Activated T-helper 2 cell treated with anti-CD3 and anti-CD28 coated beads, Interferon-gamma antibody, Interleukin-2, Interleukin-4, amounts not matched to agents 10 μg/mL and 5 μg/mL and 100 μg/mL, durations not matched to agents 14 hours and 24 hours and 36 hours (primary cell): ENCODE measurements around the gene GDF2. TPM values are rescaled to one million over a fixed set of nuclear protein-coding genes. Genes with fewer than 3 reads are reported as not detected.

Experiments
- DNase-seq: peaks from one replicate; pipeline ENCODE4 v3.0.0; 2021; ENCODE audit warnings: low spot score
- H3K27ac Mint-ChIP-seq: one replicate; pipeline ENCODE4 v1.8.0; 2021; ENCODE audit warnings: mixed read lengths
- H3K27me3 Mint-ChIP-seq: one replicate; pipeline ENCODE4 v1.8.0; 2021; ENCODE audit warnings: low read depth, mixed read lengths
- H3K36me3 Mint-ChIP-seq: one replicate; pipeline ENCODE4 v1.8.0; 2021; ENCODE audit warnings: low read depth, mixed read lengths
- H3K4me1 Mint-ChIP-seq: one replicate; pipeline ENCODE4 v1.8.0; 2021; ENCODE audit warnings: low read depth, mixed read lengths
- H3K4me3 Mint-ChIP-seq: one replicate; pipeline ENCODE4 v1.8.0; 2021; ENCODE audit warnings: low read depth, mild to moderate bottlenecking, moderate library complexity, mixed read lengths
- H3K9me3 Mint-ChIP-seq: one replicate; pipeline ENCODE4 v1.8.0; 2021; ENCODE audit warnings: mixed read lengths
- intact Hi-C: fragments of 100-400 bp; cut with micrococcal nuclease; formaldehyde crosslinking; loops from one replicate; pipeline ENCODE4 v1.15.1; 2023
- total RNA-seq: library from RNA; stranded (reverse); gene quantifications from 2 replicates; pipeline ENCODE4 v1.2.3, GENCODE V29; 2022

GDF2 gene
- total RNA-seq, 1 donor from 2014 or later, result not detected

GRCh38 chr10:47309408-47310089 lies 12.7 kb upstream of the GDF2 start:
- DNase-seq, result no peak
- no peak overlapping the region for H3K4me3 Mint-ChIP-seq
- H3K4me1 Mint-ChIP-seq, result peaks cover 17% of the 10 kb centered on the region
- H3K27me3 Mint-ChIP-seq, result peaks cover 2% of the 10 kb centered on the region
- no peaks in the 10 kb centered on the region for H3K9me3 Mint-ChIP-seq
- intact Hi-C loops, result loop anchor here (5.0 to 10.0 kb wide), 2 partner anchors 47 to 125 kb away; no protein-coding TSS in a partner anchor
- no peak overlapping the region for H3K27ac Mint-ChIP-seq
- H3K36me3 Mint-ChIP-seq, result no peaks in the 10 kb centered on the region

GRCh38 chr10:47310090-47310505 lies 12.2 kb upstream of the GDF2 start:
- peaks cover 17% of the 10 kb centered on the region for H3K4me1 Mint-ChIP-seq
- no peak overlapping the region for H3K27ac Mint-ChIP-seq
- no peak overlapping the region for H3K4me3 Mint-ChIP-seq
- no peaks in the 10 kb centered on the region for H3K36me3 Mint-ChIP-seq
- no peak for DNase-seq
- no peaks in the 10 kb centered on the region for H3K9me3 Mint-ChIP-seq
- no peaks in the 10 kb centered on the region for H3K27me3 Mint-ChIP-seq
- intact Hi-C loops, result loop anchor here (5.0 to 10.0 kb wide), 2 partner anchors 48 to 125 kb away; no protein-coding TSS in a partner anchor

GRCh38 chr10:47311193-47311931 lies 10.9 kb upstream of the GDF2 start:
- intact Hi-C loops, result loop anchor here (5.0 to 10.0 kb wide), 2 partner anchors 49 to 127 kb away; no protein-coding TSS in a partner anchor
- H3K9me3 Mint-ChIP-seq, result no peaks in the 10 kb centered on the region
- H3K4me3 Mint-ChIP-seq, result no peak overlapping the region
- no peaks in the 10 kb centered on the region for H3K27me3 Mint-ChIP-seq
- H3K27ac Mint-ChIP-seq, result no peak overlapping the region
- peaks cover 17% of the 10 kb centered on the region for H3K4me1 Mint-ChIP-seq
- no peaks in the 10 kb centered on the region for H3K36me3 Mint-ChIP-seq
- DNase-seq, result peak; percentile 54

- Mint-ChIP-seq H3K4me3 (no peak overlapping the region), H3K9me3 (no peaks in the 10 kb centered on the region), H3K36me3 (no peaks in the 10 kb centered on the region), H3K27ac (peak overlapping the region; percentile 33), H3K4me1 (peaks cover 16% of the 10 kb centered on the region), H3K27me3 (no peaks in the 10 kb centered on the region)
- DNase-seq, result peak; percentile 74
- intact Hi-C loops, result loop anchor here (1.0 to 10.0 kb wide), 4 partner anchors 50 to 288 kb away; no protein-coding TSS in a partner anchor
These were observed 10.2 kb upstream of the GDF2 start for GRCh38 chr10:47311932-47312662.

- Mint-ChIP-seq H3K27me3 (no peaks in the 10 kb centered on the region), H3K4me1 (peaks cover 16% of the 10 kb centered on the region), H3K9me3 (no peaks in the 10 kb centered on the region), H3K27ac (no peak overlapping the region), H3K4me3 (no peak overlapping the region), H3K36me3 (no peaks in the 10 kb centered on the region)
- DNase-seq, result no peak
- intact Hi-C loops, result loop anchor here (1.0 to 10.0 kb wide), 4 partner anchors 50 to 288 kb away; no protein-coding TSS in a partner anchor
These were observed 9.6 kb upstream of the GDF2 start for GRCh38 chr10:47312663-47312995.

- intact Hi-C loops, result loop anchor here (5.0 to 10.0 kb wide), 2 partner anchors 52 to 130 kb away; no protein-coding TSS in a partner anchor
- Mint-ChIP-seq H3K27me3 (no peaks in the 10 kb centered on the region), H3K4me3 (no peak overlapping the region), H3K27ac (no peak overlapping the region), H3K36me3 (no peaks in the 10 kb centered on the region), H3K9me3 (no peaks in the 10 kb centered on the region), H3K4me1 (peaks cover 16% of the 10 kb centered on the region)
- DNase-seq, result no peak
These were observed 7.8 kb upstream of the GDF2 start for GRCh38 chr10:47314416-47314970.

- no peak overlapping the region for H3K4me3 Mint-ChIP-seq
- H3K9me3 Mint-ChIP-seq, result no peaks in the 10 kb centered on the region
- peaks cover 16% of the 10 kb centered on the region for H3K4me1 Mint-ChIP-seq
- no peak overlapping the region for H3K27ac Mint-ChIP-seq
- no peaks in the 10 kb centered on the region for H3K36me3 Mint-ChIP-seq
- DNase-seq, result no peak
- H3K27me3 Mint-ChIP-seq, result no peaks in the 10 kb centered on the region
- intact Hi-C loops, result loop anchor here (10.0 kb wide), 1 partner anchor 131 kb away; no protein-coding TSS in a partner anchor
These were observed 6.8 kb upstream of the GDF2 start for GRCh38 chr10:47315421-47315820.

- no peak for DNase-seq
- Mint-ChIP-seq H3K27me3 (no peaks in the 10 kb centered on the region), H3K9me3 (no peaks in the 10 kb centered on the region), H3K4me3 (no peak overlapping the region), H3K27ac (no peak overlapping the region), H3K4me1 (peaks cover 12% of the 10 kb centered on the region), H3K36me3 (no peaks in the 10 kb centered on the region)
- intact Hi-C loops, result loop anchor here (10.0 kb wide), 1 partner anchor 131 kb away; no protein-coding TSS in a partner anchor
These were observed 6.1 kb upstream of the GDF2 start for GRCh38 chr10:47316131-47316530.

GRCh38 chr10:47317251-47317650 lies 5.0 kb upstream of the GDF2 start:
- Mint-ChIP-seq H3K4me3 (no peak overlapping the region), H3K4me1 (peaks cover under 1% of the 10 kb centered on the region), H3K9me3 (no peaks in the 10 kb centered on the region), H3K27me3 (no peaks in the 10 kb centered on the region), H3K36me3 (no peaks in the 10 kb centered on the region), H3K27ac (no peak overlapping the region)
- DNase-seq, result no peak
- intact Hi-C loops, result loop anchor here (10.0 kb wide), 1 partner anchor 132 kb away; no protein-coding TSS in a partner anchor

- H3K4me3 Mint-ChIP-seq, result no peak overlapping the region
- H3K27ac Mint-ChIP-seq, result no peak overlapping the region
- H3K27me3 Mint-ChIP-seq, result peaks cover 2% of the 10 kb centered on the region
- no peaks in the 10 kb centered on the region for H3K36me3 Mint-ChIP-seq
- no peaks in the 10 kb centered on the region for H3K4me1 Mint-ChIP-seq
- H3K9me3 Mint-ChIP-seq, result no peaks in the 10 kb centered on the region
- DNase-seq, result no peak
- intact Hi-C loops, result loop anchor here (10.0 kb wide), 1 partner anchor 134 kb away; no protein-coding TSS in a partner anchor
These were observed 3.5 kb upstream of the GDF2 start for GRCh38 chr10:47318706-47319105.

- no peak overlapping the region for H3K4me3 Mint-ChIP-seq
- DNase-seq, result no peak
- no peaks in the 10 kb centered on the region for H3K36me3 Mint-ChIP-seq
- H3K27ac Mint-ChIP-seq, result no peak overlapping the region
- H3K9me3 Mint-ChIP-seq, result no peaks in the 10 kb centered on the region
- intact Hi-C loops, result loop anchor here (10.0 kb wide), 1 partner anchor 135 kb away; no protein-coding TSS in a partner anchor
- no peaks in the 10 kb centered on the region for H3K4me1 Mint-ChIP-seq
- peaks cover 2% of the 10 kb centered on the region for H3K27me3 Mint-ChIP-seq
These were observed 2.5 kb upstream of the GDF2 start for GRCh38 chr10:47319784-47320183.

GRCh38 chr10:47320812-47321211 lies 1.4 kb upstream of the GDF2 start:
- Mint-ChIP-seq H3K27ac (no peak overlapping the region), H3K4me1 (no peaks in the 10 kb centered on the region), H3K27me3 (peaks cover 2% of the 10 kb centered on the region), H3K9me3 (no peaks in the 10 kb centered on the region), H3K36me3 (no peaks in the 10 kb centered on the region), H3K4me3 (no peak overlapping the region)
- DNase-seq, result no peak
- intact Hi-C loops, result no loop called here
